Measurements from ENCODE around the gene CYP2W1. TPM values are rescaled to one million over a fixed set of nuclear protein-coding genes. Genes with fewer than 3 reads are reported as not detected.

Gene CYP2W1
- total RNA-seq, 1 experiment from 2014 or later: not detected

DNA sequence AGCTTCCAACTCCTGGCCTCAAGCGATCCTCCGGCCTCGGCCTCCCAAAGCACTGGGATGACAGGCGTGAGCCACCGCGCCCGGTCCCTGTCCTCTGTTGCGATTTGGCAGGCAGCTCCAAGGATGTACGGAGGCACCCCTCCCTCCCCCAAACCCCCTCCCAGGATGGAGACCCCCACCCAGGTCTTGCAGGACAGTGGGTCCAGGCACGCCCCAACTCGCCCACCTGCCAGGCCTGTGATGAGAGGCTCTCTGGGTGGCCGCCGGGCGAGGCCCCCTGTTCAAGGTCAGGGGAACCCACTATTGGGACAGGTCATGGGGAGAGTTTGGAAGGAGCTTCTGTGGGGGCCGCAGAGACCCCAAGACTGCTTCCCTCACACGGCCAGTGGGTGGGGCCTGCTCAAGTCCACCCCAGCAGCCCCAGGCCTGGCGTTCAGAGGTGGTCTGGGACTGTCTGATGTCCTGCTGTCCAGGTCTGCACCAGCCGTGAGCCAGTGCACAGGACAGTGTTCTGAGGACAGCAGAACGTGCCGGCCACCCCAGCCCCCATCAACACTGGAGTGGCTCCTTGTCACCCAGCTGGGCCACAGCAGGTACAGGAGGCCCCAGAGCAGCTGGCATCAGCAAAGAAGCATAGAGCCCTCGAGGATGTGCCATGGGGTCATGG lies 31.0 kb upstream of the CYP2W1 start:
- H3K79me2 ChIP-seq (ENCODE audit: low read depth): peaks cover 42% of the 10 kb centered on the region
- peaks cover 54% of the 10 kb centered on the region for H3K4me1 ChIP-seq (replicated peaks; ENCODE audit: insufficient read depth)
- CTCF ChIA-PET: interaction anchor here (0.6 kb wide), 1 partner anchor 22 kb away, joined by 6 read pairs; no protein-coding TSS in a partner anchor
- H4K20me1 ChIP-seq (ENCODE audit: insufficient read depth): peaks cover 9% of the 10 kb centered on the region; the same call in 1 of the 2 replicates
- TF ChIP-seq EZH2 (IDR thresholded peaks at IDR 0.05; ENCODE audit: low read depth): no peak
- TF ChIP-seq, protein P1, sequence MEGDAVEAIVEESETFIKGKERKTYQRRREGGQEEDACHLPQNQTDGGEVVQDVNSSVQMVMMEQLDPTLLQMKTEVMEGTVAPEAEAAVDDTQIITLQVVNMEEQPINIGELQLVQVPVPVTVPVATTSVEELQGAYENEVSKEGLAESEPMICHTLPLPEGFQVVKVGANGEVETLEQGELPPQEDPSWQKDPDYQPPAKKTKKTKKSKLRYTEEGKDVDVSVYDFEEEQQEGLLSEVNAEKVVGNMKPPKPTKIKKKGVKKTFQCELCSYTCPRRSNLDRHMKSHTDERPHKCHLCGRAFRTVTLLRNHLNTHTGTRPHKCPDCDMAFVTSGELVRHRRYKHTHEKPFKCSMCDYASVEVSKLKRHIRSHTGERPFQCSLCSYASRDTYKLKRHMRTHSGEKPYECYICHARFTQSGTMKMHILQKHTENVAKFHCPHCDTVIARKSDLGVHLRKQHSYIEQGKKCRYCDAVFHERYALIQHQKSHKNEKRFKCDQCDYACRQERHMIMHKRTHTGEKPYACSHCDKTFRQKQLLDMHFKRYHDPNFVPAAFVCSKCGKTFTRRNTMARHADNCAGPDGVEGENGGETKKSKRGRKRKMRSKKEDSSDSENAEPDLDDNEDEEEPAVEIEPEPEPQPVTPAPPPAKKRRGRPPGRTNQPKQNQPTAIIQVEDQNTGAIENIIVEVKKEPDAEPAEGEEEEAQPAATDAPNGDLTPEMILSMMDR (conservative IDR thresholded peaks at IDR 0.05): no peak
- no peak overlapping the region for H2AFZ ChIP-seq
- no peaks in the 10 kb centered on the region for H3K9me3 ChIP-seq (ENCODE audit: insufficient read depth, low read depth)
- intact Hi-C loops (cut with micrococcal nuclease; ENCODE audit: unreplicated experiment): no loop called here
- peaks cover 38% of the 10 kb centered on the region for H3F3A ChIP-seq (ENCODE audit: insufficient read depth, low read depth)
- DNase-seq: no peak
- BruUV-seq (replicated peaks): no TSS peak
- no peaks in the 10 kb centered on the region for H3K9me2 ChIP-seq (ENCODE audit: insufficient read depth)
- no peak overlapping the region for H3K4me3 ChIP-seq
- no peaks in the 10 kb centered on the region for H3K27me3 ChIP-seq (ENCODE audit: insufficient read depth, low read depth)
- no peak overlapping the region for H3K27ac ChIP-seq
- no peaks in the 10 kb centered on the region for H3K36me3 ChIP-seq (ENCODE audit: low read depth)
- 0 out of 2 replicates have a peak overlapping the region, but pooled peaks have one; percentile 97 for H3K4me2 ChIP-seq
- POLR2A ChIA-PET (ENCODE audit: unreplicated experiment): no interaction called here

- H3K4me3 ChIP-seq: peak overlapping the region; percentile 92
- H3K27ac ChIP-seq: no peak overlapping the region
- no peak for TF ChIP-seq EZH2 (IDR thresholded peaks at IDR 0.05; ENCODE audit: low read depth)
- TF ChIP-seq, protein P1 (conservative IDR thresholded peaks at IDR 0.05): no peak
- peaks cover 38% of the 10 kb centered on the region for H3F3A ChIP-seq (ENCODE audit: insufficient read depth, low read depth)
- no peak for DNase-seq
- no peaks in the 10 kb centered on the region for H3K9me3 ChIP-seq (ENCODE audit: insufficient read depth, low read depth)
- intact Hi-C loops (cut with micrococcal nuclease; ENCODE audit: unreplicated experiment): loop anchor here (1.0 kb wide), 3 partner anchors 16 to 75 kb away; no protein-coding TSS in a partner anchor
- ChIA-PET CTCF (interaction anchor here (0.6 kb wide), 2 partner anchors 23 to 134 kb away, joined by 6 to 8 read pairs; no protein-coding TSS in a partner anchor), POLR2A (ENCODE audit: unreplicated experiment) (interaction anchor here (0.6 kb wide), 1 partner anchor 120 kb away, joined by 3 read pairs; no protein-coding TSS in a partner anchor)
- no peaks in the 10 kb centered on the region for H3K36me3 ChIP-seq (ENCODE audit: low read depth)
- H3K27me3 ChIP-seq (ENCODE audit: insufficient read depth, low read depth): no peaks in the 10 kb centered on the region
- no TSS peak for BruUV-seq (replicated peaks)
- peaks cover 34% of the 10 kb centered on the region for H3K79me2 ChIP-seq (ENCODE audit: low read depth)
- no peaks in the 10 kb centered on the region for H3K9me2 ChIP-seq (ENCODE audit: insufficient read depth)
- H4K20me1 ChIP-seq (ENCODE audit: insufficient read depth): peaks cover 9% of the 10 kb centered on the region; the same call in 1 of the 2 replicates
- peaks cover 47% of the 10 kb centered on the region for H3K4me1 ChIP-seq (replicated peaks; ENCODE audit: insufficient read depth)
- no peak overlapping the region for H2AFZ ChIP-seq
- peak overlapping the region; percentile 97 for H3K4me2 ChIP-seq
Observed at GRCh38 chr7:952548-953441, 30.2 kb upstream of the CYP2W1 start.

Measured in PC-9 (cell line).